GM12875 (cell line): ENCODE results near the gene MIER2.

Source experiments
- H3K4me3 ChIP-seq: one replicate; pipeline ENCODE4 v1.5.1; 2011; ENCODE audit warnings: low read depth, low read length, control low read depth
- TF ChIP-seq, protein P1 (sequence below): IDR thresholded peaks from 2 replicates; pipeline ENCODE4 v1.5.1; 2011; ENCODE audit warnings: low read depth, mild to moderate bottlenecking, control low read depth, inconsistent platforms, low read length, moderate library complexity, borderline replicate concordance; ENCODE audit not compliant: insufficient read depth

The MIER2 gene

DNA sequence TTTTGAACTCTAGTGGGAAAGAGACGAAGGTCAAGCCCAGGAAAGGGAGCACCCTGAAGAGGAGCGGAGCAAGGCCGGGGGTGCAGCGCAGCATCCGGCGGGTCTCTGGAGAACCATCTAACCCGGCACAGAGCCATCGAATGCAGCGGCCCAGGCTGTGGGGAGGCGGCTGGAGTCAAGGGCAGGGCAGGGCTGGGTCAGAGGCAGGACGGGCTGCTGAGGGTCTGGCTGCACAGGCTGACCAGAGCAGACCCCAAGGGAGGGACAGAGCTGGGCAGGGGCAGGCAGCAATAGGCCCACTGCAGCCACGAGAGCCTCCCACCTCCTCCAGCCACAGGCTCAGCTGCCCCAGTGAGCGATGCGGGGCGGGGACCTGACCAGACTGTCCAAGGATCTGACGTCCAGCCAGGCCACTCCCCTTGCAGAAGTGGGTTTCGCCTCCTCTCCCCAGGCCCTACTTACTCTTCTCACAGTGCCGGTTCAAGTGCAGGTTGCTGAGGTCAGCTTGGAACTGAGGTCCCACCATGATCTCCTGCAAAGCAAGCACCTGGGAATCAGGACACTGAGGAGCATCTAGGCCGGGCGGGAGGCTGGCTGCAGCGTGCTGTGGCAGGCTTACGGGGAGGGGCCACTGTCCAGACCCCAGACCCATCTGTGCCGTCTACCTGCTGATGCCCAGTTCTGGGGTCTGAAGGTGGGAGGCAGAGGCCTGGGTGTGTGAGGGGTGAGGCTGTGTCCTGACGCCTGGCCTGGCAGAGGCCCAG lies 19.2 kb downstream of the MIER2 start:
- TF ChIP-seq, protein P1, sequence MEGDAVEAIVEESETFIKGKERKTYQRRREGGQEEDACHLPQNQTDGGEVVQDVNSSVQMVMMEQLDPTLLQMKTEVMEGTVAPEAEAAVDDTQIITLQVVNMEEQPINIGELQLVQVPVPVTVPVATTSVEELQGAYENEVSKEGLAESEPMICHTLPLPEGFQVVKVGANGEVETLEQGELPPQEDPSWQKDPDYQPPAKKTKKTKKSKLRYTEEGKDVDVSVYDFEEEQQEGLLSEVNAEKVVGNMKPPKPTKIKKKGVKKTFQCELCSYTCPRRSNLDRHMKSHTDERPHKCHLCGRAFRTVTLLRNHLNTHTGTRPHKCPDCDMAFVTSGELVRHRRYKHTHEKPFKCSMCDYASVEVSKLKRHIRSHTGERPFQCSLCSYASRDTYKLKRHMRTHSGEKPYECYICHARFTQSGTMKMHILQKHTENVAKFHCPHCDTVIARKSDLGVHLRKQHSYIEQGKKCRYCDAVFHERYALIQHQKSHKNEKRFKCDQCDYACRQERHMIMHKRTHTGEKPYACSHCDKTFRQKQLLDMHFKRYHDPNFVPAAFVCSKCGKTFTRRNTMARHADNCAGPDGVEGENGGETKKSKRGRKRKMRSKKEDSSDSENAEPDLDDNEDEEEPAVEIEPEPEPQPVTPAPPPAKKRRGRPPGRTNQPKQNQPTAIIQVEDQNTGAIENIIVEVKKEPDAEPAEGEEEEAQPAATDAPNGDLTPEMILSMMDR, result no peak

DNA sequence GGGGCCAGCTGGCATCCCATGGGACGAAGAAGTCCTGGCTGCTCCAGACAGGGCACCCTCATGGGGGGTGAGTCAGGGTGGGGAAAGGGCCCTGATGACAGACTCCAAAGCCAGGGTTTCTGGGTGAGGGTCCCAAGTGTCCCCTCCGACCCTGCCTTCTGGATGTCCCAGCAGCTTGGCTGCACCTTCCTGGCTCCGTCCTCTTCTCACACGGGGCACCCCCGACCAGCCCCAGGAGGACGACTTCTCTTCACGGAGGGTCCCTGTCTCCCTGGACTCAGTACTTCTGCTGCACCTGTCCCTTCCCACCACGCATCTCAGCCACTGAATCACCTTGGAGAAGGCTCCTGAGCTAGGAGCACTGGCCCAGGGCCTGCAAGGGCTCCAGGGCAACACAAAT lies 19.9 kb downstream of the MIER2 start:
- TF ChIP-seq, protein P1, result no peak
- H3K4me3 ChIP-seq, result no peak overlapping the region

More for the DNA sequence above, 19.2 kb downstream of the MIER2 start:
- H3K4me3 ChIP-seq, result no peak overlapping the region

DNA sequence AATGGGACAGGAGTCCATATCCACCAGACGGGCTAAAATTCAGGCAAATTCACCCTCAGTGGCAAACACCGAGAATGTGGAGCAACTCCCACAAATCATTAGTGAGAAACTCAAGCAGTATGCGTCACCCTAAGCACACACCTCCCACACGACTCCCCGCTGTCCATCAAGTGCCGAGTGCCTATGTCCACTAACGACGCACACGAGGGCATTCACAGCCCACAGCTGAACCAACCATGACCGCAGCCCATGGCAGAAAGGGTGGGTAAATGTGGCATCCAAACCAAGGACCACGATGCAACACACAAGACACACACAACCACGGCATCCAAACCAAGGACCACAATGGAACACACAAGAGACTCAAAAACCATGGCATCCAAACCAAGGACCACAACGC lies 22.0 kb downstream of the MIER2 start:
- no peak overlapping the region for H3K4me3 ChIP-seq
- TF ChIP-seq, protein P1, result no peak

DNA sequence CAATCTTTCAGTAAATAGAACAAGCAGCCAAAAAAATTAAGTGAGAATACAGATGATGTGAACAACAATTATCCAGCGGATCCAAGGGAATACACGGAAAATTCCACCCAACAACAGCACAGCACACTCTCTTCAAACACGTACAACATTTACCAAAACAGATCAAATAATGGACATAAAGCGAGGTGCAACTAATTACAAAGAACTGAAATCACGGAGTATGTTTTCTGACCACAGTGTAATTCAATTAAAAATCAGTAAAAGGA lies 26.2 kb downstream of the MIER2 start:
- H3K4me3 ChIP-seq, result no peak overlapping the region
- TF ChIP-seq, protein P1, result no peak

DNA sequence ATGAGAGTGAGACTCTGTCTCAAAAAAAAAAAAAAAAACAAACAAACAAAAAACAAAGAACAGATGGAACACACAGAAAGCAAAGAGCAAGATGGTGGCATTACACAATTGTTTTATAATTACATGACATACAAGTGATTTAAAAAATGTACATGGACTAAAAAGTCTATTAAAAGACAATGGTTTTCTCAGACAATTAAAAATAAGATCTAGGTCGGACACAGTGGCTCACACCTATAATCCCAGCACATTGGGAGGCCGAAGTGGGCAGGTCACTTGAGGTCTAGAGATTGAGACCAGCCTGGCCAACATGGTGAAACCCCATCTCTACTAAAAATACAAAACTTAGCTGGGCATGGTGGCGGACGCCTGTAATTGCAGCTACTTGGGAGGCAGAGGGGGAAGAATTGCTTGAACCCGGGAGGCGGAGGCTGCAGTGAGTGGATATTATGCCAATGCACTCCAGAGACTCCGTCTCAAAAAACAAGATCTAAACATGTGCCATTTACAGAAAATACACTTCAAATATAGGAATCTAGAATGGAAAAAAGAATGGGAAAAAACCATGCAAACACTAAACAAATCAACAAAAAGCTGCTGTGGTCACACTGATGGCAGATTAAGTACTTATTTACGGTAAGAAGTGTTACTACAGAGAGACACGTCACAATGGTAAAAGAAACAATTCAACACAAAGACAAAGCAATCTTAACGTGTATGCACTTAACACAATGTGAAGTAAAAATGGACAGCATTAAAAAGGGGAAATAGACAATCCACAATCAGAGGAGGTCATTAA lies 26.7 kb downstream of the MIER2 start:
- TF ChIP-seq, protein P1, result no peak

DNA sequence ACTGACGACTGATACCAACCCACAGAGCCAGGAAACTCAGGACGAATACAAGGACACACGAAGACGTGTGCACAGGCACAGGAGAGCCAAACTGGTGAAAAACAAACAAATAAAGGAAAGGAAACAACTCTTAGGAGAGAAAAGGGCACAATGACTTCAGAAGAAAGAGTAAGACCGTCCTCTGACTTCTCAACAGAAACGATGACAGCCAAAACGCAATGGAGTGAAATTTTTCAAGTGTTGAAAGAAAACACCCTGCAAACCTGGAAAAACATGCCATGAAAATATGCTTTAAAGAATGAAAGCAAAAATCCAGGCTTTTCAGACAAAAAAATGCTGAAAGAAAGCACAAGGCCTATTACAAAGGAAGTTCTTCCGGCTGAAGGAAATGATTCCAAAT lies 28.8 kb downstream of the MIER2 start:
- TF ChIP-seq, protein P1, result no peak
- no peak overlapping the region for H3K4me3 ChIP-seq

More for the DNA sequence above, 26.7 kb downstream of the MIER2 start:
- H3K4me3 ChIP-seq, result no peak overlapping the region
